Testis (tissue), 2 donors: ENCODE data around the gene SCUBE3.

Source experiments
- POLR2A ChIP-seq: fragments of 450-650 bp; IDR thresholded peaks from one replicate; pipeline ENCODE4 v1.6.1; 2017; ENCODE audit warnings: antibody characterized with exemption, mild to moderate bottlenecking, moderate library complexity
- TF ChIP-seq, protein P1 (sequence below), 3 experiments: fragments of 450-650 bp in 2 of 3; fragments of 200-600 bp in 1 of 3; sonication (generic) in 1 of 3; IDR thresholded peaks; one replicate each; pipeline ENCODE4 v1.5.1; 2016 to 2019; ENCODE audit warnings: antibody characterized with exemption in 3 of 3, mild to moderate bottlenecking in 2 of 3, moderate library complexity in 1 of 3

DNA sequence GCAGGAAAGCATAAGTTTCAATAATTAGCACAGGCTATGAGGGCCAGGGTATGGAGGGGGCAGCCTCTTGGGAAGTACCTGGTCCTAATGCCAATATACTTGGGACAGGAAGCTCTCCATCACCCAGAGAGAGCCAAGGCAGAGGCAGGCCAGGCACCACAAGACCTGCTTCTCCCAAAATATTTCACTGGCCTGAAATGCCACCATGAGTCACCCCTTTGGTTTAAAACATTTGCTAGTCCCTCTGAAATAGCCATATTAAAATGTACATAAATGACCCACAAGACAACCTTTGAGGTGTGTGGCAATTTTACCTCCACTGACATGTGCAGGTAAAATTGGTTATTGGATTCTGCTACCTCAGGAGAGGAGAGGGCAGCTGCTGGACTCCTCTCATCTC is 23.4 kb upstream of the SCUBE3 start:
- TF ChIP-seq, protein P1, sequence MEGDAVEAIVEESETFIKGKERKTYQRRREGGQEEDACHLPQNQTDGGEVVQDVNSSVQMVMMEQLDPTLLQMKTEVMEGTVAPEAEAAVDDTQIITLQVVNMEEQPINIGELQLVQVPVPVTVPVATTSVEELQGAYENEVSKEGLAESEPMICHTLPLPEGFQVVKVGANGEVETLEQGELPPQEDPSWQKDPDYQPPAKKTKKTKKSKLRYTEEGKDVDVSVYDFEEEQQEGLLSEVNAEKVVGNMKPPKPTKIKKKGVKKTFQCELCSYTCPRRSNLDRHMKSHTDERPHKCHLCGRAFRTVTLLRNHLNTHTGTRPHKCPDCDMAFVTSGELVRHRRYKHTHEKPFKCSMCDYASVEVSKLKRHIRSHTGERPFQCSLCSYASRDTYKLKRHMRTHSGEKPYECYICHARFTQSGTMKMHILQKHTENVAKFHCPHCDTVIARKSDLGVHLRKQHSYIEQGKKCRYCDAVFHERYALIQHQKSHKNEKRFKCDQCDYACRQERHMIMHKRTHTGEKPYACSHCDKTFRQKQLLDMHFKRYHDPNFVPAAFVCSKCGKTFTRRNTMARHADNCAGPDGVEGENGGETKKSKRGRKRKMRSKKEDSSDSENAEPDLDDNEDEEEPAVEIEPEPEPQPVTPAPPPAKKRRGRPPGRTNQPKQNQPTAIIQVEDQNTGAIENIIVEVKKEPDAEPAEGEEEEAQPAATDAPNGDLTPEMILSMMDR (IDR thresholded peaks at IDR 0.05), result no peak
- no peak for TF ChIP-seq POLR2A
